PC-9 (cell line): Measurements from ENCODE around the gene DSC1.

Source experiments
- CTCF ChIP-seq: fragments of 200-600 bp; sonication (generic); conservative IDR thresholded peaks from 2 replicates; pipeline ENCODE4 v1.6.1; 2017; ENCODE audit warnings: mixed run types, antibody characterized with exemption, mild to moderate bottlenecking, moderate library complexity
- EZH2 ChIP-seq: fragments of 200-600 bp; sonication (generic); IDR thresholded peaks from 2 replicates; pipeline ENCODE4 v1.8.0; 2017; ENCODE audit warnings: antibody characterized with exemption, low read depth

GRCh38 chr18:31093880-31094279 lies 68.8 kb downstream of the DSC1 start:
- no peak for TF ChIP-seq EZH2
- TF ChIP-seq CTCF: no peak
